Thoracic aorta (tissue), 2 donors: ENCODE data around the gene PPIP5K2. TPM values are rescaled to one million over a fixed set of nuclear protein-coding genes. Genes with fewer than 3 reads are reported as not detected.
"Not testable (repeated sequence)": the region's sequence is repeated elsewhere in the genome, so short reads cannot be mapped to it uniquely, and the experiment has no call there.

Experiments
- ATAC-seq: fragments of 150-250 bp; one replicate; pipeline ENCODE4 v1.8.0; 2017; ENCODE audit warnings: low read depth; ENCODE audit not compliant: insufficient number of reproducible peaks, low FRiP score
- DNase-seq: peaks from one replicate; pipeline ENCODE4 v3.0.0-alpha.2; 2020; ENCODE audit warnings: low spot score
- H3K27ac ChIP-seq, 2 donors: fragments of 200-600 bp; sonication (generic); 1 replicate in 1 of 2; 2 replicates in 1 of 2; pipeline ENCODE4 v1.5.1; 2016; ENCODE audit warnings: mild to moderate bottlenecking in 2 of 2, moderate library complexity in 2 of 2
- H3K27me3 ChIP-seq: fragments of 200-600 bp; sonication (generic); replicated peaks from 2 replicates; pipeline ENCODE4 v1.6.0; 2016; ENCODE audit warnings: mild to moderate bottlenecking; ENCODE audit not compliant: insufficient read depth
- H3K36me3 ChIP-seq: fragments of 200-600 bp; sonication (generic); one replicate; pipeline ENCODE4 v1.5.1; 2016
- H3K4me1 ChIP-seq, 2 donors: fragments of 200-600 bp; sonication (generic); 1 replicate in 1 of 2; 2 replicates in 1 of 2; pipeline versions ENCODE4 v1.5.1 to v1.6.0; 2016; ENCODE audit warnings: low read depth in 2 of 2, mild to moderate bottlenecking in 1 of 2; ENCODE audit not compliant: control insufficient read depth in 1 of 2
- H3K4me3 ChIP-seq: fragments of 200-600 bp; sonication (generic); 2 replicates; pipeline ENCODE4 v1.5.1; 2016; ENCODE audit warnings: mild to moderate bottlenecking
- H3K9me3 ChIP-seq: fragments of 200-600 bp; sonication (generic); 2 replicates; pipeline ENCODE4 v1.5.1; 2016
- total RNA-seq, 2 donors: library from RNA; depleted of rRNA; stranded (reverse); fragments of >200 nt; gene quantifications; one replicate each; pipeline versions ENCODE4 v1.1.0 to v1.2.3, GENCODE V29; 2016
- TF ChIP-seq, protein P1 (sequence below): fragments of 200-600 bp; sonication (generic); IDR thresholded peaks from one replicate; pipeline ENCODE4 v1.5.1; 2019; ENCODE audit warnings: antibody characterized with exemption

PPIP5K2 gene
- total RNA-seq: 10 to 100 TPM; 60.8 to 67.5 TPM

DNA sequence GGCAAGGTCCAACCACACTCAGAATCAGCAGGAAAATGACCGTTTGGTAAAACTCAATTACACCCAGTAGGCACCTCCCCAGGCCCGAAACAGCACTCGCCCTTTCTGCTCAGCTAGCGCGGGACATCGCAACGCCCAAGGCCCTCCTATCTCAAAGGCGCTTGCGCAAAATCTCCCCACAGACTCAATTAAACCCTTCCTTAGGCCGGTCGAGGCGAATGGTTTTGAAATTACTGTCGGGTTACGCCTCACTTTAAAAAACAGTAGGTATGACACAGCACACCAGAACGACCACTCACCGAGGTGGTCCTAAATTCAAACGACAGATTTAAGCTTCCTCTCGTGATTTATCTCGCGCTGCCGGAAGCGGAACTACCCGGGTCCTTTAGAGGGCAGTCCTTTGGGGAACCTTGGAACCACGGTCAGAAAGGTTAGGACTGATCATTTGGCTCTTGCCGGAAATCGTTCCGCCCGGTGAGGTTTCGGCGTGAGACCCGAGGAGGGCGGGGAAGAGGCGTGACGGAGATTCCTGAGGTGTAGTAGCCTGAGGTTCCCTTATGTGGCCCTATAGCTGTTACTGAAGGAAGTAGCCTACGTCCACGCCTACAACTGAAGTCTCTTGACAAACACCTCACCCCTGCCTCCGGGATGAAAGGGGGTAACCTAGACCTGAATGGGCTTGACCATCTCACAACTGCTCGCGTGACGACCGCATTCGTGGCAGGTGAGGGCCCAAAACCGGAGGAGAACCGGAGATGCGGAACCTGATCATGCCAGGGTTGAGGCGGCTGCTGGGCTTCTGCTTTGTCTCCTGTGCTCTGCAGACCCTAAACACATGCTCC lies at the start of gene PPIP5K2, which contains the start of gene GIN1:
PPIP5K2 (plus strand) TSS at position 537 of the 842 bp plus-strand sequence. CDS start 9,289 bp downstream, outside the sequence.
GIN1 (minus strand) TSS at position 374 of the 842 bp plus-strand sequence. CDS start 11,431 bp downstream, outside the sequence.
- Histone ChIP-seq H3K4me3 (peak within 1 kb of the TSS; percentile 87), H3K36me3 (no peaks in the 10 kb centered on the region), H3K27ac (peak within 1 kb of the TSS; percentile 89 to 96), H3K27me3 (no peaks in the 10 kb centered on the region), H3K9me3 (no peaks in the 10 kb centered on the region), H3K4me1 (peaks cover 18 to 30% of the 10 kb centered on the region in 2 donors)
- ATAC-seq (peak; percentile 98), DNase-seq (peak; percentile 85)
- TF ChIP-seq, protein P1, sequence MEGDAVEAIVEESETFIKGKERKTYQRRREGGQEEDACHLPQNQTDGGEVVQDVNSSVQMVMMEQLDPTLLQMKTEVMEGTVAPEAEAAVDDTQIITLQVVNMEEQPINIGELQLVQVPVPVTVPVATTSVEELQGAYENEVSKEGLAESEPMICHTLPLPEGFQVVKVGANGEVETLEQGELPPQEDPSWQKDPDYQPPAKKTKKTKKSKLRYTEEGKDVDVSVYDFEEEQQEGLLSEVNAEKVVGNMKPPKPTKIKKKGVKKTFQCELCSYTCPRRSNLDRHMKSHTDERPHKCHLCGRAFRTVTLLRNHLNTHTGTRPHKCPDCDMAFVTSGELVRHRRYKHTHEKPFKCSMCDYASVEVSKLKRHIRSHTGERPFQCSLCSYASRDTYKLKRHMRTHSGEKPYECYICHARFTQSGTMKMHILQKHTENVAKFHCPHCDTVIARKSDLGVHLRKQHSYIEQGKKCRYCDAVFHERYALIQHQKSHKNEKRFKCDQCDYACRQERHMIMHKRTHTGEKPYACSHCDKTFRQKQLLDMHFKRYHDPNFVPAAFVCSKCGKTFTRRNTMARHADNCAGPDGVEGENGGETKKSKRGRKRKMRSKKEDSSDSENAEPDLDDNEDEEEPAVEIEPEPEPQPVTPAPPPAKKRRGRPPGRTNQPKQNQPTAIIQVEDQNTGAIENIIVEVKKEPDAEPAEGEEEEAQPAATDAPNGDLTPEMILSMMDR: no peak

- not testable (repeated sequence) for ATAC-seq, H3K27ac ChIP-seq, DNase-seq, H3K4me3 ChIP-seq, H3K4me1 ChIP-seq, H3K27me3 ChIP-seq, H3K36me3 ChIP-seq
- peaks cover 27% of the 10 kb centered on the region for H3K9me3 ChIP-seq
Observed at GRCh38 chr5:103073500-103073899, 46.6 kb upstream of the PPIP5K2 start.

GRCh38 chr5:103075442-103075841 lies 44.7 kb upstream of the PPIP5K2 start:
- Histone ChIP-seq H3K9me3 (peaks cover 35% of the 10 kb centered on the region), H3K27me3 (no peaks in the 10 kb centered on the region), H3K4me1 (no peaks in the 10 kb centered on the region), H3K27ac (no peak overlapping the region), H3K4me3 (no peak overlapping the region), H3K36me3 (no peaks in the 10 kb centered on the region)
- no peak for ATAC-seq
- no peak for DNase-seq
- TF ChIP-seq, protein P1: no peak

- Histone ChIP-seq H3K36me3 (peaks cover 3% of the 10 kb centered on the region), H3K27me3 (no peaks in the 10 kb centered on the region), H3K4me1 (no peaks in the 10 kb centered on the region), H3K9me3 (peaks cover 57% of the 10 kb centered on the region), H3K27ac (no peak overlapping the region), H3K4me3 (no peak overlapping the region)
- DNase-seq: no peak
- no peak for ATAC-seq
- TF ChIP-seq, protein P1: no peak
Observed at GRCh38 chr5:103079796-103080195, 40.3 kb upstream of the PPIP5K2 start.

DNA sequence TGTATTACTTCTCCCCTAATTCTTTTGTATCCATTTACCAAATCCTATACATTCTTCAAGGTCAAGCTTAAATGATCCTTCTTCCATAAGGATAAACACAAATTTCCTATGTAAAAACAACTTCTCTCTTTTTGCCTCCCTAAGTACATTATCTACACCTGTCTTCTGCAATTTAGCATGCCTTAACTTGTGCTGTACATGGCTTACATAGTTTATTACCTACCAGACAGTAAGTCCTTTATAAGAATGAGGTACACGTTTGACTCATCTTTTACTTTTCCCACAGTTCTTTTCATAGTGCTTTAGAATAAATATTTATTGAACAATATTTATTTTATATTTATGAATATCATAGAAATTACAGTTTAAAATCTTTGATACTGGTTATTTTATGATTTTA lies 33.6 kb upstream of the PPIP5K2 start:
- peaks cover 3% of the 10 kb centered on the region for H3K36me3 ChIP-seq
- H3K4me1 ChIP-seq: peaks cover 0 to 3% of the 10 kb centered on the region in 2 donors

More for the DNA sequence above, 33.6 kb upstream of the PPIP5K2 start:
- no peak for ATAC-seq
- Histone ChIP-seq H3K4me3 (no peak overlapping the region), H3K27me3 (no peaks in the 10 kb centered on the region), H3K27ac (no peak overlapping the region), H3K9me3 (peaks cover 24% of the 10 kb centered on the region)
- no peak for DNase-seq
- TF ChIP-seq, protein P1: no peak
